ENCODE data around the gene RALGPS1.

GRCh38 chr9:127137640-127138360 lies 223.2 kb downstream of the RALGPS1 start:
- TF ChIP-seq NR3C1 (CRISPR knock-in tag; conservative IDR thresholded peaks at IDR 0.05; ENCODE audit: low read depth) (no peak), JUN (CRISPR knock-in tag; IDR thresholded peaks at IDR 0.05) (no peak), CREB1 (CRISPR knock-in tag; IDR thresholded peaks at IDR 0.05) (no peak), MXD4 (CRISPR knock-in tag; IDR thresholded peaks at IDR 0.05; ENCODE audit: borderline replicate concordance) (no peak)
- TF ChIP-seq, protein P1, sequence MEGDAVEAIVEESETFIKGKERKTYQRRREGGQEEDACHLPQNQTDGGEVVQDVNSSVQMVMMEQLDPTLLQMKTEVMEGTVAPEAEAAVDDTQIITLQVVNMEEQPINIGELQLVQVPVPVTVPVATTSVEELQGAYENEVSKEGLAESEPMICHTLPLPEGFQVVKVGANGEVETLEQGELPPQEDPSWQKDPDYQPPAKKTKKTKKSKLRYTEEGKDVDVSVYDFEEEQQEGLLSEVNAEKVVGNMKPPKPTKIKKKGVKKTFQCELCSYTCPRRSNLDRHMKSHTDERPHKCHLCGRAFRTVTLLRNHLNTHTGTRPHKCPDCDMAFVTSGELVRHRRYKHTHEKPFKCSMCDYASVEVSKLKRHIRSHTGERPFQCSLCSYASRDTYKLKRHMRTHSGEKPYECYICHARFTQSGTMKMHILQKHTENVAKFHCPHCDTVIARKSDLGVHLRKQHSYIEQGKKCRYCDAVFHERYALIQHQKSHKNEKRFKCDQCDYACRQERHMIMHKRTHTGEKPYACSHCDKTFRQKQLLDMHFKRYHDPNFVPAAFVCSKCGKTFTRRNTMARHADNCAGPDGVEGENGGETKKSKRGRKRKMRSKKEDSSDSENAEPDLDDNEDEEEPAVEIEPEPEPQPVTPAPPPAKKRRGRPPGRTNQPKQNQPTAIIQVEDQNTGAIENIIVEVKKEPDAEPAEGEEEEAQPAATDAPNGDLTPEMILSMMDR (IDR thresholded peaks at IDR 0.05) = no peak
